HL-60 (cell line): ENCODE measurements around the gene MACROD2.

Source experiments
- DNase-seq, 2 experiments: peaks; one replicate each; pipeline ENCODE4 v3.0.0-alpha.2; 2010 to 2020; ENCODE audit warnings: low read depth in 1 of 2, low spot score in 1 of 2
- H3K27ac ChIP-seq: fragments of 250-450 bp; sonication (Bioruptor Pico); replicated peaks from 2 replicates; pipeline ENCODE4 v1.5.1; 2020; ENCODE audit warnings: mild to moderate bottlenecking, moderate library complexity
- H3K27me3 ChIP-seq: fragments of 250-450 bp; sonication (Bioruptor Pico); 2 replicates; pipeline ENCODE4 v1.5.1; 2021; ENCODE audit warnings: mild to moderate bottlenecking, moderate library complexity; ENCODE audit not compliant: insufficient read depth, poor library complexity, severe bottlenecking
- H3K4me3 ChIP-seq: replicated peaks from 2 replicates; pipeline ENCODE4 v1.5.1; 2011; ENCODE audit warnings: mild to moderate bottlenecking, control low read depth, low read length; ENCODE audit not compliant: insufficient read depth
- GABPA ChIP-seq: IDR thresholded peaks from 2 replicates; pipeline ENCODE4 v1.6.1; 2012; ENCODE audit warnings: low read depth
- POLR2AphosphoS5 ChIP-seq: IDR thresholded peaks from 2 replicates; pipeline ENCODE4 v1.6.1; 2012; ENCODE audit warnings: low read depth
- REST ChIP-seq: IDR thresholded peaks from 2 replicates; pipeline ENCODE4 v1.6.1; 2012; ENCODE audit warnings: low read depth; ENCODE audit not compliant: insufficient replicate concordance
- SPI1 ChIP-seq: IDR thresholded peaks from 2 replicates; pipeline ENCODE4 v1.6.1; 2012; ENCODE audit warnings: low read depth, mild to moderate bottlenecking, borderline replicate concordance
- TF ChIP-seq, protein P1 (sequence below): IDR thresholded peaks from one replicate; pipeline ENCODE4 v1.5.1; 2011; ENCODE audit warnings: low read length, control low read depth, inconsistent platforms; ENCODE audit not compliant: insufficient read depth

MACROD2 gene

DNA sequence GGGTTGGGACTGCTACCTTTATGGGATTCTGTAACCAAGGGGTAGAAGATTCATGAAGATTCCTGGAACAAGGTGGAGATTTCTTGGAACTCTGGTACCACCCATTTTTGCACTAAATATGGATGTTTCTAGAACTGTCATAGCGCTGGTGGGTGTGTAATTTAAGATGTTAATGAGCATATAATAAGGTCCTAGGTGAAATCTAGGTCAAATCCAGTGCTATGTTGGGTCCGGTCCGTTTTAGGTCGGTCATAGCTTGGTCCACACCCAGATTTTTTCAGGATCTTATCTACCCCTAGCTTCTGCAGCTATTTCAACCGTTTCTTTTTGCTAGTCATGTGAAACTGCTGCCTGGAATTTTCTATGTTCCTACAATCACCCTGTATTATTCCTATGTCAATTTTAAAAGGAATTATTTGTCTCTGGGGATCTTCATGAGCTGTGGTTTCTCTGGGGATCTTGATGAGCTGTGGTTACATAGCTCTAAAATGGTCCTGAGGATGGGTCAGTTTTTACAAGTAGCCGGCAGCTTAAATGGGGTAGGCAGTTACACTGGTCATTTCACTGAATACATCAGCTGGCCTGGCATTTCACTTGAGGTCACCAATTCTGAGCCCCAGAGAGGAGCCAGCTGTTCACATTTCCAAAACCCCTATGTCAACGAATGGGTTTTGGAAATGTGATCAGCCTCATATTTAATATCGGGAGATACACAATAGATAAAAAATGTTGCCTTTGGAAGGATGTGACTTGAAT, 994.4 kb downstream of the MACROD2 start:
- no peak for DNase-seq
- Histone ChIP-seq H3K27me3 (no peaks in the 10 kb centered on the region), H3K4me3 (no peak overlapping the region), H3K27ac (no peak overlapping the region)
- TF ChIP-seq, protein P1, sequence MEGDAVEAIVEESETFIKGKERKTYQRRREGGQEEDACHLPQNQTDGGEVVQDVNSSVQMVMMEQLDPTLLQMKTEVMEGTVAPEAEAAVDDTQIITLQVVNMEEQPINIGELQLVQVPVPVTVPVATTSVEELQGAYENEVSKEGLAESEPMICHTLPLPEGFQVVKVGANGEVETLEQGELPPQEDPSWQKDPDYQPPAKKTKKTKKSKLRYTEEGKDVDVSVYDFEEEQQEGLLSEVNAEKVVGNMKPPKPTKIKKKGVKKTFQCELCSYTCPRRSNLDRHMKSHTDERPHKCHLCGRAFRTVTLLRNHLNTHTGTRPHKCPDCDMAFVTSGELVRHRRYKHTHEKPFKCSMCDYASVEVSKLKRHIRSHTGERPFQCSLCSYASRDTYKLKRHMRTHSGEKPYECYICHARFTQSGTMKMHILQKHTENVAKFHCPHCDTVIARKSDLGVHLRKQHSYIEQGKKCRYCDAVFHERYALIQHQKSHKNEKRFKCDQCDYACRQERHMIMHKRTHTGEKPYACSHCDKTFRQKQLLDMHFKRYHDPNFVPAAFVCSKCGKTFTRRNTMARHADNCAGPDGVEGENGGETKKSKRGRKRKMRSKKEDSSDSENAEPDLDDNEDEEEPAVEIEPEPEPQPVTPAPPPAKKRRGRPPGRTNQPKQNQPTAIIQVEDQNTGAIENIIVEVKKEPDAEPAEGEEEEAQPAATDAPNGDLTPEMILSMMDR, result no peak
- no peak for TF ChIP-seq REST

GRCh38 chr20:14991023-14991422, 995.7 kb downstream of the MACROD2 start:
- Histone ChIP-seq H3K27ac (no peak overlapping the region), H3K27me3 (no peaks in the 10 kb centered on the region), H3K4me3 (no peak overlapping the region)
- no peak for DNase-seq
- no peak for TF ChIP-seq POLR2AphosphoS5
- TF ChIP-seq SPI1, result no peak
- TF ChIP-seq, protein P1, result no peak
- no peak for TF ChIP-seq GABPA
- TF ChIP-seq REST, result no peak

DNA sequence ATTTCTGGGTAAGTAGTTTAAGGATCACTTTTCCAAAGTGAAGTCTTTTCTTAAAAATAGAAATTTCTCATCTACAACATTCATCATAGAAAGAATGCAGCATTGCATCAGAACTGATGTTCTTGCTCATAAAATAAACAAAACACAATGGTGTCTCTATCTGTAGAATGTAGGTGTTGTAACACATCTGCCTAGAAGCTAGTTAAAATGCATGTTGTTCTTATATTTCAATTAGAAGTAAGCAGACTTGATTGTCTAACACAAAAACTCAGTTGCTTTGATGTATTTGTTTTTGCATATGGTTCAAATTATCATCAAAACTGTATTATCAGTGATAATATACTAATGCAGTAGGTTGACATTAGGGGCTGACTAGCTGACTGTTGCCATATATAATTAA, 996.8 kb downstream of the MACROD2 start:
- H3K27ac ChIP-seq, result no peak overlapping the region
- H3K4me3 ChIP-seq, result no peak overlapping the region
- TF ChIP-seq POLR2AphosphoS5, result no peak
- TF ChIP-seq REST, result no peak
- no peak for TF ChIP-seq GABPA
- DNase-seq, result no peak
- H3K27me3 ChIP-seq, result no peaks in the 10 kb centered on the region
